Measurements from ENCODE around the gene FUT7.

FUT7 gene, protein sequence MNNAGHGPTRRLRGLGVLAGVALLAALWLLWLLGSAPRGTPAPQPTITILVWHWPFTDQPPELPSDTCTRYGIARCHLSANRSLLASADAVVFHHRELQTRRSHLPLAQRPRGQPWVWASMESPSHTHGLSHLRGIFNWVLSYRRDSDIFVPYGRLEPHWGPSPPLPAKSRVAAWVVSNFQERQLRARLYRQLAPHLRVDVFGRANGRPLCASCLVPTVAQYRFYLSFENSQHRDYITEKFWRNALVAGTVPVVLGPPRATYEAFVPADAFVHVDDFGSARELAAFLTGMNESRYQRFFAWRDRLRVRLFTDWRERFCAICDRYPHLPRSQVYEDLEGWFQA

DNA sequence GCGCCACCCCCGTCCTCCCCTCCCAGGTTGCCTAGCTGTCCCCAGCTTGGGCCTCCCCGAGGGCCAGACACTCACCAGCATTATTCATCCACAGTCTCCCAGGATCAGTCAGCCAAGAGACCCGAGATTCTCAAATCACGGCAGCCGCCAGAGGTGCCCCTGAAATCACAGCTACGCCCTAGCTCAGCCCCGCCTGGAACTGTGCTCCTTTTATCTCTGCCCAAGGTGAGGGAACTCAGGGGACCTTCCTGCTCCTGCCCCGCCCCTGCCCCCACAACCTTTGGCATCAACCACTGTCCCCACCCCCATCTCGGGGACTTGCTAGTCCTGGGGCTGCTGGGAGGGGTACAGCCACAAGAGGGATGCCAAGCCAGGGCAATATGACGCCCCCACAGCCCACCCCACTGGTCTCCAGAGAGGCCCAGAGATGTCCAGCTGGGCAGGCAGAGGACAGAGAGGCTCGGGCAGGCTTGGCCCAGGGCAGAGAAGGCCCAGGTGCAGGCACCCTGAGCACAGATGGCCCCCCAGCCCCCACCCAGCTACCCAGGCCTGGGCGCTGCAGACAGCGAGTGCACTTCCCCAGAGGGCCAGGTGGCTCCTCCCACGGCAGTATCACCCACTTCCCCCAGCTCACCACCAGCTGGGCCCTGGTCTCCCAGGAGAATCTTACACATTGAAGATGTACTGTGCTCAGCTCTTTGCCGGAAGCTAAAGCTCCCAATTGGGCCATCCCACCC, at the start of gene FUT7:
FUT7 (minus strand) TSS at position 185 of the 737 bp plus-strand sequence; CDS start at position 88, 97 bp downstream.
- no peak within 1 kb of the TSS for H3K4me3 ChIP-seq (ENCODE audit: low read depth, low read length)
- in situ Hi-C loops (cut with HindIII; ENCODE audit: low sequenced_read_pairs) = loop anchor here (25.0 kb wide), 1 partner anchor 245 kb away; the partner anchor contains the start of genes CCDC183 and TMEM141
- no peak for DNase-seq (ENCODE audit: low read depth)
- TF ChIP-seq, protein P1, sequence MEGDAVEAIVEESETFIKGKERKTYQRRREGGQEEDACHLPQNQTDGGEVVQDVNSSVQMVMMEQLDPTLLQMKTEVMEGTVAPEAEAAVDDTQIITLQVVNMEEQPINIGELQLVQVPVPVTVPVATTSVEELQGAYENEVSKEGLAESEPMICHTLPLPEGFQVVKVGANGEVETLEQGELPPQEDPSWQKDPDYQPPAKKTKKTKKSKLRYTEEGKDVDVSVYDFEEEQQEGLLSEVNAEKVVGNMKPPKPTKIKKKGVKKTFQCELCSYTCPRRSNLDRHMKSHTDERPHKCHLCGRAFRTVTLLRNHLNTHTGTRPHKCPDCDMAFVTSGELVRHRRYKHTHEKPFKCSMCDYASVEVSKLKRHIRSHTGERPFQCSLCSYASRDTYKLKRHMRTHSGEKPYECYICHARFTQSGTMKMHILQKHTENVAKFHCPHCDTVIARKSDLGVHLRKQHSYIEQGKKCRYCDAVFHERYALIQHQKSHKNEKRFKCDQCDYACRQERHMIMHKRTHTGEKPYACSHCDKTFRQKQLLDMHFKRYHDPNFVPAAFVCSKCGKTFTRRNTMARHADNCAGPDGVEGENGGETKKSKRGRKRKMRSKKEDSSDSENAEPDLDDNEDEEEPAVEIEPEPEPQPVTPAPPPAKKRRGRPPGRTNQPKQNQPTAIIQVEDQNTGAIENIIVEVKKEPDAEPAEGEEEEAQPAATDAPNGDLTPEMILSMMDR (IDR thresholded peaks at IDR 0.05; ENCODE audit: low read depth, low read length, missing control alignments) = no peak

DNA sequence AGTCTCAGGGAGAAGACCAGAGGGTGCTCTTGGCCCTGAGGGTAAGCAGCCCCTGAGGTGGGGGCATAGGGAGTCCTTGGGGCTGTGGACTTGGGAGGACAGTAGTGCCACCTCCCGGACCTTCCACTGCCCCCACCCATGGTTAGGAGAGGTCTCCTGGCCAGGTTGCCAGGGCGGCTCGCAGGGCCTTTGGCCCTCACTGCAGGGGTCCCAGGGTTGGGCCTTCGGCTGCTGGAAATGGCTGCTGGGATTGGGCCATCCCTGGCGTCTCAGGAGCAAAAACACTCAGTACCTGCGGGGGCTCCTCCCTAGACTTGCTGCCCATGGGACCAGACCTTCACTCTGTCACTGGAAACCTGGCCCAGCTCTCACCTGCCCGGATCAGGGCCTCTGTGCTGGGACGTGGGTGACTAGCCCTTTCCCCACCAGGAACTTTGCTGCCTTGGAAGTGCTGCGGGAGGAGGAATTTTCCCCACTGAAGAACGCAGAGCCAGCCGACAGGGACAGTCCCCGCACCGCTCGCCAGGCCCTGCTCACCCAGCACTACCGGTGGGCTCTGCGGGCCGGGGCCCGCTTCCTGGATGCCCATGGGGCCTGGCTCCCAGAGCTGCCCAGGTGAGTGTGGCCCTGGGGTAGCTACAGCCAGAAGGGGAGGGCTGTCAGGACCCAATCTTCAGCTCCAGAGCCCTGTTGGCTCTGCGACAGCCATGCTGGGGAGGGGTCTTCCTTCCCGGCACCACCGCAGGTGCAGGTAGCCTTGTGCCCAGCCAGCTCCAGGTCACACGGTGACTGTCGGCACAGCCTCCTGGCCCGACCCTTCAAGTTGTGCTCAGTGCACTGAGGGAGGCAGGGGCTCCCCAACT, 48.6 kb upstream of the FUT7 start:
- in situ Hi-C loops (cut with HindIII; ENCODE audit: low sequenced_read_pairs) = no loop called here
- no peak overlapping the region for H3K4me3 ChIP-seq (ENCODE audit: low read depth, low read length)
- no peak for DNase-seq (ENCODE audit: low read depth)
- TF ChIP-seq, protein P1 (IDR thresholded peaks at IDR 0.05; ENCODE audit: low read depth, low read length, missing control alignments) = no peak

DNA sequence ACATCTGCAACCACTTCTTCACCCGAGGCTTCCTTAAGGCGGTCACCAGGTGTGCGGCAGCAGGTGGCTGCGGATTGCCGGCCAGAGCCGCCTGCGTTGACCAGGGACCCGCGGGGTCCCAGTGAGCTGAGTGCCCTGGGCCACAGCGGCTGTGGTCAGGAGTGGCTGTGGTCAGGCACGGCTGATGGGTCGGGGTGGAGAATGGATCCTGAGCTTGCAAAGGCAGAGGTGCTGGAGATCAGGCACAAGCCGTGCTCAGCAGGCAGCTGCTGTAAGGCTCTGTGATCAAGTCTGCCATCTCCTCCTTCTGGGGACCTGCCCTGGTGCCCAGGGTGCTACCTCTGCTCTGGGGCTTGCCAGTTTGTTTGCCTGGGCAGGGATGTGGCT, 47.5 kb upstream of the FUT7 start:
- no peak overlapping the region for H3K4me3 ChIP-seq (ENCODE audit: low read depth, low read length)
- TF ChIP-seq, protein P1 (IDR thresholded peaks at IDR 0.05; ENCODE audit: low read depth, low read length, missing control alignments) = no peak
- DNase-seq (ENCODE audit: low read depth) = no peak
- in situ Hi-C loops (cut with HindIII; ENCODE audit: low sequenced_read_pairs) = no loop called here

DNA sequence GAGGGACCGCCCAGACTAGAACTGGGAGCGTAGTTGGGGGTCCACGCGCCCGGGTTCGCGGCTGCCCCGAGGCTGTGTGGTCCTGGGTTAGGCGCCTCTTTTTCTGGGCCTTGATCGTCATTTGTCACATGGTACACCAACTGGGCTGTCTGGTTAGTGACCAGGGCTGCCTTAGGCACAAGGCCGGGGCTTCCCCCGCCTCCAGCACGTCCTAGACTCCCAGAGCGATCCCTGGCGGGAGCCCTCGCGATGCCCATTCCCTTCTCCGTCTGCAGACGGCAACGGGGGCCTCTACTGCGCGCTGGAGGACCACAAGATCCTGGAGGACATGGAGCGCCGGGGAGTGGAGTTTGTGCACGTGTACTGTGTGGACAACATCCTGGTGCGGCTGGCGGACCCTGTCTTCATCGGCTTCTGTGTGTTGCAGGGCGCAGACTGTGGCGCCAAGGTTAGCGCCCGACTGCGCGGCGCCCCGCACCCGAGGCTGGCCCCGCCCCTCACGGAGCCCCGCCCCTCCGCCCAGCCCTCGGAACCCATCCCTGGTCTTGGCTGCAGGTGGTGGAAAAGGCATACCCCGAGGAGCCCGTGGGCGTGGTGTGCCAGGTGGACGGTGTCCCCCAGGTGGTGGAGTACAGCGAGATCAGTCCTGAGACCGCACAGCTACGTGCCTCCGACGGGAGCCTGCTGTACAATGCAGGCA, 47.0 kb upstream of the FUT7 start:
- TF ChIP-seq, protein P1 (IDR thresholded peaks at IDR 0.05; ENCODE audit: low read depth, low read length, missing control alignments) = no peak
- H3K4me3 ChIP-seq (ENCODE audit: low read depth, low read length) = peak overlapping the region; percentile 56
- no peak for DNase-seq (ENCODE audit: low read depth)
- in situ Hi-C loops (cut with HindIII; ENCODE audit: low sequenced_read_pairs) = no loop called here

DNA sequence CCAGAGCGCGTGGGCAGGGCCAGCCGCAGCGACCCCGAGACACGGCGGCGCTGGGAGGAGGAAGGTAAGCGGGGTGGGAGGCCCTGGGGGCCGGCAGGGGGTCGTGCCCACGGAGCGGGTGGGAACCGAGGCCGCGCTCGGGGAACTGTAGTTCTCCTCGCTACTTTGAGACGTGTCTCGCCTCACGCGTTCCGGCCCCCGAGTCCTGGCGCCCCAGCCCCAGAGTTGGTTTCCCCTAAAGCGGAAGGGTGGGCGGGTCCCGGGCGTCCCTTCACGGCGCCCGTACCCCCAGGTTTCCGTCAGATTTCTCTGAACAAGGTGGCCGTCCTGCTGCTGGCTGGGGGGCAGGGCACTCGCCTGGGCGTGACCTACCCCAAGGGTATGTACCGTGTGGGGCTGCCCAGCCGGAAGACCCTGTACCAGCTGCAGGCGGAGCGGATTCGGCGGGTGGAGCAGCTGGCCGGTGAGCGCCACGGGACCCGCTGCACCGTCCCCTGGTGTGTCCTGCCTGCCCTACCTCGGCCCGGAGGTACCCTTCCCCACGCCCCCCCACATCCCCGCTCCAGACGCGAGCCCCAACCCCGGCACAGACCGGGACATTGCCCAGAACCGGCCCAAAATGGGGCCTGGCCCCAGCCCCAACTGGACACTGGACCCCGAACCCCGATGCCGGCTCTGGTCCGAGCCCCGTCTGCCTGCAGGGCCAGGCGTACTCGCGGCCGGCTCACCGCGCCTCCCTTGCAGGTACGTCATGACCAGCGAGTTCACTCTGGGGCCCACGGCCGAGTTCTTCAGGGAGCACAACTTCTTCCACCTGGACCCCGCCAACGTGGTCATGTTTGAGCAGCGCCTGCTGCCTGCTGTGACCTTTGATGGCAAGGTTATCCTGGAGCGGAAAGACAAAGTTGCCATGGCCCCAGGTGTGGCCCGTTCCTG, 46.1 kb upstream of the FUT7 start:
- in situ Hi-C loops (cut with HindIII; ENCODE audit: low sequenced_read_pairs) = no loop called here
- peak overlapping the region; percentile 56 for H3K4me3 ChIP-seq (ENCODE audit: low read depth, low read length)
- DNase-seq (ENCODE audit: low read depth) = no peak
- TF ChIP-seq, protein P1 (IDR thresholded peaks at IDR 0.05; ENCODE audit: low read depth, low read length, missing control alignments) = no peak

Measured in astrocyte of the cerebellum (primary cell).